Mesenchymal stem cell (in vitro differentiated cells and primary cell): ENCODE data around the gene DERL2.

Experiments
- DNase-seq: peaks from one replicate; pipeline ENCODE4 v3.0.0-alpha.2; 2013
- H2AFZ ChIP-seq: one replicate; pipeline ENCODE4 v1.6.1; 2013; ENCODE audit warnings: low read depth, mild to moderate bottlenecking, control low read depth, inconsistent platforms, low read length, moderate library complexity
- H2AK5ac ChIP-seq: 2 replicates; pipeline ENCODE4 v1.6.1; 2013; ENCODE audit warnings: low read length, moderate library complexity, mild to moderate bottlenecking, inconsistent platforms; ENCODE audit not compliant: severe bottlenecking
- H2BK120ac ChIP-seq: one replicate; pipeline ENCODE4 v1.6.1; 2013; ENCODE audit warnings: low read depth, mild to moderate bottlenecking, inconsistent platforms, low read length, moderate library complexity
- H2BK12ac ChIP-seq, 2 experiments: one replicate each; pipeline ENCODE4 v1.6.1; 2013; ENCODE audit warnings: inconsistent platforms in 2 of 2, low read length in 2 of 2, mild to moderate bottlenecking in 2 of 2, moderate library complexity in 2 of 2, control low read depth in 1 of 2
- H2BK15ac ChIP-seq: one replicate; pipeline ENCODE4 v1.6.1; 2013; ENCODE audit warnings: mild to moderate bottlenecking, low read depth, inconsistent platforms; ENCODE audit not compliant: poor library complexity, severe bottlenecking
- H2BK5ac ChIP-seq: 2 replicates; pipeline ENCODE4 v1.6.1; 2013; ENCODE audit warnings: low read depth, mild to moderate bottlenecking, low read length, control low read depth, inconsistent platforms; ENCODE audit not compliant: poor library complexity, severe bottlenecking
- H3K14ac ChIP-seq, 2 experiments: one replicate each; pipeline ENCODE4 v1.6.1; 2013; ENCODE audit warnings: inconsistent platforms in 2 of 2, low read length in 2 of 2, control low read depth in 1 of 2, mild to moderate bottlenecking in 1 of 2, moderate library complexity in 1 of 2
- H3K18ac ChIP-seq, 2 experiments: one replicate each; pipeline ENCODE4 v1.6.1; 2013; ENCODE audit warnings: inconsistent platforms in 2 of 2, low read length in 2 of 2, control low read depth in 1 of 2, low read depth in 1 of 2, mild to moderate bottlenecking in 1 of 2
- H3K23ac ChIP-seq, 2 experiments: one replicate each; pipeline ENCODE4 v1.6.1; 2013; ENCODE audit warnings: inconsistent platforms in 2 of 2, low read length in 2 of 2, mild to moderate bottlenecking in 2 of 2, moderate library complexity in 2 of 2, control low read depth in 1 of 2
- H3K27ac ChIP-seq: 2 replicates; pipeline ENCODE4 v1.5.1; 2013; ENCODE audit warnings: mild to moderate bottlenecking, moderate library complexity, low read length, control low read depth, inconsistent platforms; ENCODE audit not compliant: poor library complexity, severe bottlenecking
- H3K27me3 ChIP-seq, 2 experiments: 2 replicates each; pipeline versions ENCODE4 v1.6.1 to v1.7.0; 2013; ENCODE audit warnings: low read length in 2 of 2, mild to moderate bottlenecking in 2 of 2, moderate library complexity in 2 of 2, control low read depth in 1 of 2, inconsistent platforms in 1 of 2; ENCODE audit not compliant: control insufficient read depth in 1 of 2, insufficient read depth in 1 of 2
- H3K36me3 ChIP-seq, 2 experiments: 2 replicates each; pipeline versions ENCODE4 v1.6.1 to v1.7.0; 2013; ENCODE audit warnings: low read length in 2 of 2, control low read depth in 1 of 2, inconsistent platforms in 1 of 2, low read depth in 1 of 2, mild to moderate bottlenecking in 1 of 2; ENCODE audit not compliant: insufficient read depth in 2 of 2, control insufficient read depth in 1 of 2
- H3K4ac ChIP-seq, 2 experiments: one replicate each; pipeline ENCODE4 v1.6.1; 2013; ENCODE audit warnings: inconsistent platforms in 2 of 2, low read length in 2 of 2, mild to moderate bottlenecking in 2 of 2, moderate library complexity in 2 of 2, control low read depth in 1 of 2, low read depth in 1 of 2
- H3K4me1 ChIP-seq: 2 replicates; pipeline ENCODE4 v1.6.1; 2013; ENCODE audit warnings: low read depth, low read length, control low read depth; ENCODE audit not compliant: control insufficient read depth, insufficient read depth
- H3K4me2 ChIP-seq: 2 replicates; pipeline ENCODE4 v1.6.1; 2013; ENCODE audit warnings: low read length, mild to moderate bottlenecking, inconsistent platforms; ENCODE audit not compliant: poor library complexity, severe bottlenecking
- H3K4me3 ChIP-seq, 2 experiments: 2 replicates each; pipeline versions ENCODE4 v1.5.1 to v1.7.0; 2013; ENCODE audit warnings: low read length in 2 of 2, mild to moderate bottlenecking in 2 of 2, control low read depth in 1 of 2, low read depth in 1 of 2; ENCODE audit not compliant: insufficient read depth in 1 of 2
- H3K79me1 ChIP-seq: replicated peaks from 2 replicates; pipeline ENCODE4 v1.6.1; 2013; ENCODE audit warnings: mild to moderate bottlenecking, control low read depth, low read length, inconsistent platforms; ENCODE audit not compliant: poor library complexity, severe bottlenecking
- H3K9ac ChIP-seq: 2 replicates; pipeline ENCODE4 v1.7.0; 2013; ENCODE audit warnings: mild to moderate bottlenecking, low read length, moderate library complexity
- H3K9me3 ChIP-seq: 2 replicates; pipeline ENCODE4 v1.7.0; 2013; ENCODE audit warnings: mild to moderate bottlenecking, low read length; ENCODE audit not compliant: control insufficient read depth
- H4K8ac ChIP-seq: one replicate; pipeline ENCODE4 v1.6.1; 2013; ENCODE audit warnings: inconsistent platforms, mild to moderate bottlenecking, low read length, moderate library complexity
- H4K91ac ChIP-seq: one replicate; pipeline ENCODE4 v1.6.1; 2013; ENCODE audit warnings: mild to moderate bottlenecking, low read length, inconsistent platforms
- WGBS: methylation state at CpG from one replicate; pipeline ENCODE4 v1.1.7; 2013; ENCODE audit warnings: mixed read lengths; 5-methylcytosine and 5-hydroxymethylcytosine counted together

DERL2 gene

DNA sequence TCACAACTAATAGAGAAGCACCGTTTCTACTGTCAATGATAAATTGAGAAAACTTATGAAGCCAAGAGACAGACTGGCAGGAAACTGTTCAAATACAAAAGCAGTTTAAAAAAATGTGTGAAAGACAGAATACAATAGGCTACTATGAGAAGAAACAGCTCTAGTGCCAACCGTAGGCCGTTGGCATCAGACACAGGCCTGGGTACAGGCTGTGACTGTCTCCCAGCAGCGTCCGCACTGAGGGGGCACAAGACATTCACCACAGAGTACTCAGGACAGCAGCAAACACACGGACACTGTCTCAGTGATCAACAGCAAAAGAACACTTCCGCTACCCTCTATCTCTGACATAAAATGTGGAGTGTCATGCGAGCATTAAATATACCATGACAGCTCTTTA is 39.2 kb downstream of the DERL2 start:
- Histone ChIP-seq H3K9ac (no peak overlapping the region), H3K27me3 (no peaks in the 10 kb centered on the region), H3K9me3 (no peaks in the 10 kb centered on the region), H3K4me3 (no peak overlapping the region), H3K18ac (no peak overlapping the region), H3K23ac (no peak overlapping the region), H2AFZ (no peak overlapping the region), H3K79me1 (peaks cover 15% of the 10 kb centered on the region), H2BK120ac (no peak overlapping the region), H3K14ac (no peak overlapping the region), H2BK12ac (no peak overlapping the region), H4K91ac (no peak overlapping the region), H2BK5ac (no peak overlapping the region), H3K4ac (no peak overlapping the region), H3K27ac (no peak overlapping the region), H3K36me3 (peaks cover 44 to 75% of the 10 kb centered on the region in 2 experiments), H2BK15ac (no peak overlapping the region), H3K4me2 (no peak overlapping the region), H4K8ac (no peak overlapping the region), H2AK5ac (no peak overlapping the region), H3K4me1 (no peaks in the 10 kb centered on the region)
- WGBS: 97% methylated on average over 7 of the region's 8 CpGs
- no peak for DNase-seq

DNA sequence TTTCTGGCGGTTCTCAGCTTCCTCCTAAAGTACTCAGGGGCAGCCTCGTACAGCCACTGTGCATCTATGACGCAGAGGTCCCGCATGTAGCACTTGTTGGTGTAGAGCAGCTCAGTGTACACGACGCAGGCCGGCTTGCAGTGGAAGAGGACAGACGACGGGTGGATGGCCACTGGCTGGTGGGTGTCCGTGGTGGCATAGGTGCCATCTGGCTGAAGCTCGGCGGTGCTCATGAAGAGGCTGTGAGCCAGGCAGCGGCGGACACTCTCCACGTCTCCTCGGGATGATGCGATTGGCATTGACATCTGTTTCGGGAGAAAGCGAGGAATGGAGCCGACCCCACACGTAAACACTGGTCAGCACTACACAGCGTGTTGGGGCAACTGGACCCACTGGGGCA is 41.8 kb downstream of the DERL2 start:
- no peak overlapping the region for H3K27ac ChIP-seq
- H3K14ac ChIP-seq: no peak overlapping the region
- H4K91ac ChIP-seq: no peak overlapping the region
- peaks cover 18% of the 10 kb centered on the region for H3K79me1 ChIP-seq
- no peak overlapping the region for H3K4me3 ChIP-seq
- H2BK5ac ChIP-seq: no peak overlapping the region
- H2BK120ac ChIP-seq: no peak overlapping the region
- H3K18ac ChIP-seq: no peak overlapping the region
- no peak overlapping the region for H3K23ac ChIP-seq
- WGBS: 97% methylated on average over 22 of the region's 22 CpGs
- H3K27me3 ChIP-seq: no peaks in the 10 kb centered on the region
- H3K9ac ChIP-seq: no peak overlapping the region
- H3K36me3 ChIP-seq: peaks cover 38 to 56% of the 10 kb centered on the region in 2 experiments
- H3K4me2 ChIP-seq: no peak overlapping the region
- no peak overlapping the region for H2BK12ac ChIP-seq
- H4K8ac ChIP-seq: no peak overlapping the region
- no peak overlapping the region for H3K4ac ChIP-seq
- no peak overlapping the region for H2AFZ ChIP-seq
- DNase-seq: no peak
- no peak overlapping the region for H2BK15ac ChIP-seq
- H3K4me1 ChIP-seq: peaks cover 2% of the 10 kb centered on the region
- H2AK5ac ChIP-seq: no peak overlapping the region
- H3K9me3 ChIP-seq: no peaks in the 10 kb centered on the region

DNA sequence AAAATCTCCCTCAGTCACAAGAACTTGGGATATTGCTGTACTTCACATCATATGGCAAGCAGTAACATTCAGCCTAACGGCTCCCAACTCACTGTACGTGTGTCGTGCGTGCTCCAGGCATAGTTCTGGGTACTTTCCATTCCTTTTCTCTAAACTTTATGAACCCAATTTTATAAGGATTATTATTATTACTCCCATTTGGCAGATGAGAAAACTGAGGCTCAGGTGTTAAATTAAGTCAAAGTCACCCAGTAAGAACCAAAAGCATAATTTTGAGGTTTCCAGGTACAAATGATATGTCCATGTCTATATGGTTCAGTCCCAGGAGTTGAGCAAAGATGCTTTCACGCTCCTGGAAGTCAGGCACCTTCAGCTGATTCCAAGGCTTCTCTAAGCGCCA is 42.2 kb downstream of the DERL2 start:
- H2AK5ac ChIP-seq: no peak overlapping the region
- H4K91ac ChIP-seq: no peak overlapping the region
- H3K27me3 ChIP-seq: no peaks in the 10 kb centered on the region
- no peak overlapping the region for H3K23ac ChIP-seq
- H3K4me3 ChIP-seq: no peak overlapping the region
- H3K18ac ChIP-seq: no peak overlapping the region
- H2BK15ac ChIP-seq: no peak overlapping the region
- peaks cover 38 to 51% of the 10 kb centered on the region in 2 experiments for H3K36me3 ChIP-seq
- 92% methylated on average over 4 of the region's 6 CpGs for WGBS
- no peak for DNase-seq
- no peak overlapping the region for H3K14ac ChIP-seq
- no peak overlapping the region for H3K4me2 ChIP-seq
- H3K4me1 ChIP-seq: peaks cover 3% of the 10 kb centered on the region
- no peak overlapping the region for H2BK120ac ChIP-seq
- peaks cover 16% of the 10 kb centered on the region for H3K79me1 ChIP-seq
- H3K9me3 ChIP-seq: no peaks in the 10 kb centered on the region
- H2AFZ ChIP-seq: no peak overlapping the region
- no peak overlapping the region for H2BK5ac ChIP-seq
- H3K27ac ChIP-seq: no peak overlapping the region
- H2BK12ac ChIP-seq: no peak overlapping the region
- no peak overlapping the region for H3K4ac ChIP-seq
- H4K8ac ChIP-seq: no peak overlapping the region
- H3K9ac ChIP-seq: no peak overlapping the region

DNA sequence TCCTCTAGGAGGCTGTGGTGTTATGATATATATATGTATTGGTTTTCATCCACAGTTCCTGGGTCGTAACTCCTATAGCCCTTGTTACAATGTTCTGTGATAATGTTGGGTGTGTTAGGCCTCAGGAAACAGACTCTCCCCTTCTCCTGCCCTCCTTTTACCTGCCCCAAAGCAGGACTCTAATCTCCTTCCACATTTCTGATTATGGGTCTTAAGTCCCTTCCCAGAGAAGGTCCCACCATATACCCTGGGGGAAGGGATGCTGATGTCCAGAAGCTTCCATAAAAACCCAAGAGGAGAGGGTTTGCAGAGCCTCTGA is 46.6 kb downstream of the DERL2 start:
- no peak overlapping the region for H3K14ac ChIP-seq
- no peaks in the 10 kb centered on the region for H3K27me3 ChIP-seq
- no peak overlapping the region for H2BK15ac ChIP-seq
- H2BK120ac ChIP-seq: no peak overlapping the region
- H2AK5ac ChIP-seq: no peak overlapping the region
- no peak overlapping the region for H3K18ac ChIP-seq
- peaks cover 33 to 49% of the 10 kb centered on the region in 2 experiments for H3K36me3 ChIP-seq
- no peaks in the 10 kb centered on the region for H3K9me3 ChIP-seq
- H3K4me1 ChIP-seq: peaks cover 10% of the 10 kb centered on the region
- DNase-seq: no peak
- H2BK12ac ChIP-seq: no peak overlapping the region
- no peak overlapping the region for H3K23ac ChIP-seq
- no peak overlapping the region for H4K91ac ChIP-seq
- H3K4me2 ChIP-seq: peak overlapping the region; percentile 85
- H3K27ac ChIP-seq: peak overlapping the region; percentile 41
- no peak overlapping the region for H2AFZ ChIP-seq
- H3K4me3 ChIP-seq: peak overlapping the region in 1 of 2 experiments; percentile 56
- peak overlapping the region; percentile 66 for H3K9ac ChIP-seq
- H4K8ac ChIP-seq: peak overlapping the region; percentile 24
- H3K79me1 ChIP-seq: peaks cover 24% of the 10 kb centered on the region
- H2BK5ac ChIP-seq: no peak overlapping the region
- H3K4ac ChIP-seq: no peak overlapping the region
- no CpG with 5 or more reads among the region's 1 CpG for WGBS
